Mesothelial cell of epicardium (in vitro differentiated cells): ENCODE results near the gene GHRL. TPM values are rescaled to one million over a fixed set of nuclear protein-coding genes. Genes with fewer than 3 reads are reported as not detected.

Source experiments
- DNase-seq, 2 experiments: peaks; one replicate each; pipeline ENCODE4 v3.0.0; 2021; ENCODE audit warnings: low spot score in 2 of 2; ENCODE audit not compliant: unreplicated experiment in 2 of 2
- H3K27ac Mint-ChIP-seq: 2 replicates; pipeline ENCODE4 v1.8.0; 2021; ENCODE audit warnings: mixed read lengths
- H3K27me3 Mint-ChIP-seq: 2 replicates; pipeline ENCODE4 v1.8.0; 2021; ENCODE audit warnings: low read depth, mixed read lengths
- H3K36me3 Mint-ChIP-seq: 2 replicates; pipeline ENCODE4 v1.8.0; 2021; ENCODE audit warnings: mixed read lengths
- H3K4me1 Mint-ChIP-seq: 2 replicates; pipeline ENCODE4 v1.8.0; 2021; ENCODE audit warnings: mixed read lengths
- H3K4me3 Mint-ChIP-seq: 2 replicates; pipeline ENCODE4 v1.8.0; 2021; ENCODE audit warnings: mild to moderate bottlenecking, moderate library complexity, mixed read lengths
- H3K9me3 Mint-ChIP-seq: 2 replicates; pipeline ENCODE4 v1.8.0; 2021; ENCODE audit warnings: mixed read lengths
- CTCF ChIP-seq: fragments of 200-600 bp; sonication (generic); IDR thresholded peaks from one replicate; pipeline ENCODE4 v1.5.0; 2021; ENCODE audit warnings: antibody characterized with exemption; ENCODE audit not compliant: unreplicated experiment
- total RNA-seq: library from RNA; stranded (reverse); gene quantifications from 3 replicates; pipeline ENCODE4 v1.2.1, GENCODE V29; 2021

The GHRL gene
- total RNA-seq, 1 donor from 2014 or later: 0.96 TPM

GRCh38 chr3:10338591-10339353, 46.0 kb upstream of the GHRL start:
- Mint-ChIP-seq H3K4me1 (no peaks in the 10 kb centered on the region), H3K36me3 (no peaks in the 10 kb centered on the region), H3K4me3 (no peak overlapping the region), H3K27ac (no peak overlapping the region), H3K9me3 (no peaks in the 10 kb centered on the region), H3K27me3 (peaks cover 29% of the 10 kb centered on the region)
- no peak for TF ChIP-seq CTCF
- no peak for DNase-seq

- H3K27me3 Mint-ChIP-seq: peaks cover 30% of the 10 kb centered on the region
- no peak for DNase-seq
- H3K36me3 Mint-ChIP-seq: no peaks in the 10 kb centered on the region
- no peak overlapping the region for H3K4me3 Mint-ChIP-seq
- H3K9me3 Mint-ChIP-seq: no peaks in the 10 kb centered on the region
- no peak for TF ChIP-seq CTCF
- no peaks in the 10 kb centered on the region for H3K4me1 Mint-ChIP-seq
- H3K27ac Mint-ChIP-seq: no peak overlapping the region
These were observed 45.4 kb upstream of the GHRL start for GRCh38 chr3:10338164-10338470.

GRCh38 chr3:10337323-10338163, 44.8 kb upstream of the GHRL start:
- TF ChIP-seq CTCF: no peak
- Mint-ChIP-seq H3K4me3 (no peak overlapping the region), H3K27me3 (peaks cover 32% of the 10 kb centered on the region), H3K4me1 (no peaks in the 10 kb centered on the region), H3K36me3 (no peaks in the 10 kb centered on the region), H3K9me3 (no peaks in the 10 kb centered on the region), H3K27ac (no peak overlapping the region)
- DNase-seq: no peak

GRCh38 chr3:10336761-10337160, 44.0 kb upstream of the GHRL start:
- H3K4me1 Mint-ChIP-seq: no peaks in the 10 kb centered on the region
- H3K4me3 Mint-ChIP-seq: no peak overlapping the region
- no peak for TF ChIP-seq CTCF
- no peak for DNase-seq
- H3K27me3 Mint-ChIP-seq: peaks cover 40% of the 10 kb centered on the region
- no peaks in the 10 kb centered on the region for H3K36me3 Mint-ChIP-seq
- H3K9me3 Mint-ChIP-seq: no peaks in the 10 kb centered on the region
- no peak overlapping the region for H3K27ac Mint-ChIP-seq

- no peak for DNase-seq
- H3K36me3 Mint-ChIP-seq: no peaks in the 10 kb centered on the region
- TF ChIP-seq CTCF: no peak
- H3K4me1 Mint-ChIP-seq: no peaks in the 10 kb centered on the region
- H3K4me3 Mint-ChIP-seq: no peak overlapping the region
- no peaks in the 10 kb centered on the region for H3K9me3 Mint-ChIP-seq
- H3K27ac Mint-ChIP-seq: no peak overlapping the region
- peaks cover 45% of the 10 kb centered on the region for H3K27me3 Mint-ChIP-seq
These were observed 43.3 kb upstream of the GHRL start for GRCh38 chr3:10335871-10336622.
